Fibroblast of the aortic adventitia (primary cell): ENCODE results near the gene CHD5. TPM values are rescaled to one million over a fixed set of nuclear protein-coding genes. Genes with fewer than 3 reads are reported as not detected.
A peak's percentile ranks its signal among the peaks of the same experiment; 100 is the strongest.

Experiments used
- DNase-seq: peaks from one replicate; pipeline ENCODE4 v3.0.0-alpha.2; 2010; ENCODE audit warnings: low read depth
- H3K4me3 ChIP-seq: 2 replicates; pipeline ENCODE4 v1.5.1; 2011; ENCODE audit warnings: low read depth, mild to moderate bottlenecking, control low read depth, low read length, moderate library complexity
- CTCF ChIP-seq: IDR thresholded peaks from 2 replicates; pipeline ENCODE4 v1.5.1; 2011; ENCODE audit warnings: mild to moderate bottlenecking, low read length, control low read depth, inconsistent platforms; ENCODE audit not compliant: insufficient read depth
- total RNA-seq: library from RNA; depleted of rRNA; stranded (reverse); fragments of >200 nt; gene quantifications from 2 replicates; pipeline ENCODE4 v1.2.3, GENCODE V29; 2012; ENCODE audit warnings: low replicate concordance

The CHD5 gene
- total RNA-seq, 1 donor = 0.09 TPM

- H3K4me3 ChIP-seq = peak overlapping the region; percentile 62
- no peak for TF ChIP-seq CTCF
- DNase-seq = no peak
Observed at GRCh38 chr1:6200188-6200809, 20.2 kb upstream of the CHD5 start.

GRCh38 chr1:6199298-6200187 is 19.4 kb upstream of the CHD5 start, which contains the start of gene RPL22:
Gene RPL22, minus strand, starts transcription at chr1:6199595. Its CDS starts 22 bp downstream, at chr1:6199573.
- DNase-seq = peak; percentile 99
- no peak for TF ChIP-seq CTCF
- peak within 1 kb of the TSS; percentile 95 for H3K4me3 ChIP-seq

- TF ChIP-seq CTCF = no peak
- H3K4me3 ChIP-seq = peak overlapping the region; percentile 95
- no peak for DNase-seq
Observed at GRCh38 chr1:6198646-6199297, 18.7 kb upstream of the CHD5 start.

GRCh38 chr1:6197746-6198427 is 17.8 kb upstream of the CHD5 start:
- no peak for TF ChIP-seq CTCF
- DNase-seq = no peak

GRCh38 chr1:6191968-6192367 is 11.8 kb upstream of the CHD5 start:
- no peak for TF ChIP-seq CTCF
- DNase-seq = no peak
- no peak overlapping the region for H3K4me3 ChIP-seq

More at GRCh38 chr1:6197746-6198427, 17.8 kb upstream of the CHD5 start:
- peak overlapping the region; percentile 95 for H3K4me3 ChIP-seq

GRCh38 chr1:6188466-6188865 is 8.3 kb upstream of the CHD5 start:
- no peak overlapping the region for H3K4me3 ChIP-seq
- DNase-seq = no peak
- TF ChIP-seq CTCF = no peak
